ENCODE results near the gene LEFTY2.

LEFTY2 gene

DNA sequence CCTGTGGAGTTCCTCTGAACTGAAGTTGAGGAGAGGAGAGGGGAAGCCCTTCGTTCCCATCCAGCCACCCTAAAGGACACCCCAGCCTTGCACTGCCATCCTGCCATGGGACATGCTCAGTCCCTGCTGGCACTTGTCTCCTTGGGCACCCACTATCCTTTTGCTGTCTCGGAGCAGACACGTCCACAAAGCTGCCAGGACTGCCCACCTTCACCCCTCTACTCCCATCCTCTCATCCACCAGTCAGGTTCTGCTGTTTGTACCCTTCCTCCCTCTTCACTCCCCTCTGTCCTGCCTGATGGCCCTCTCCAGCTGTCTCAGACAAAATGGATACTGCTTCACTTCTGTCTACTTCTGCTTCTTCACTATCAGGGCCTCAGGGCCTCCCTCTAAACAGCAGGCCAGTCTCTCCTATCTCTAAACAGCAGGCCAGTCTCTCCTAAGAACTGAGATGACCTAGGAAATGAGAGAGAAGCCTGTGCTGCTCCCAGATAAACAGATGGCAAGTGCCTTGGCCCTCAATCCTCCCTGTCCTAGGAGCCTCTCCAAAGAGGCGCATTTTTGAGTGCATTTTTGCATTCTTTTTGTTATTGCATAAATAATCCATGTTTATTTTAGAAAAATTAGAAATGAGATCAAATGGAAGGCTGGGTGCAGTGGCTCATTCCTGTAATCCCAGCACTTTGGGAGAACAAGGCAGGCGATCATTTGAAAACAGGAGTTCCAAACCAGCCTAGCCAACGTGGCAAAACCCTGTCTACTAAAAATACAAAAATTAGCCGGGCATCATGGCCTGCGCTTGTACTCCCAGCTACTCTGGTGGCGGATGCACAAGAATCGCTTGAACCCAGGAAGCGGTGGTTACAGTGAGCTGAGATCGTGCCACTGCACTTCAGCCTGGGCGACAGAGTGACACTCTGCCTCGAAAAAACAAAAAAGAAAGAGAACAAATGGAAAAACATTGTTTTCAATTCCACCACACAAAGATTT lies 12.5 kb downstream of the LEFTY2 start:
- no peak overlapping the region for H3K9ac ChIP-seq (ENCODE audit: low read depth, low read length)
- H3K9me3 ChIP-seq (ENCODE audit: insufficient read depth, low read depth, low read length) = no peaks in the 10 kb centered on the region
- no peak overlapping the region for H3K27ac ChIP-seq (ENCODE audit: low read depth, low read length)
- 94% methylated on average over 13 of the region's 14 CpGs for WGBS
- no peaks in the 10 kb centered on the region for H3K36me3 ChIP-seq (ENCODE audit: insufficient read depth, low read length)
- H3K4me1 ChIP-seq (ENCODE audit: insufficient read depth, low read length) = peaks cover 5% of the 10 kb centered on the region; the same call in 1 of the 2 replicates
- H3K27me3 ChIP-seq (ENCODE audit: insufficient read depth, low read length) = no peaks in the 10 kb centered on the region
- no peak overlapping the region for H3K4me3 ChIP-seq (ENCODE audit: low read length)

GRCh38 chr1:225926551-225927113 lies 14.4 kb downstream of the LEFTY2 start:
- no peak overlapping the region for H3K4me3 ChIP-seq (ENCODE audit: low read length)
- peaks cover 9% of the 10 kb centered on the region for H3K4me1 ChIP-seq (ENCODE audit: insufficient read depth, low read length)
- H3K9me3 ChIP-seq (ENCODE audit: insufficient read depth, low read depth, low read length) = no peaks in the 10 kb centered on the region
- H3K27me3 ChIP-seq (ENCODE audit: insufficient read depth, low read length) = no peaks in the 10 kb centered on the region
- peaks cover 14% of the 10 kb centered on the region for H3K36me3 ChIP-seq (ENCODE audit: insufficient read depth, low read length)
- H3K27ac ChIP-seq (ENCODE audit: low read depth, low read length) = no peak overlapping the region
- H3K9ac ChIP-seq (ENCODE audit: low read depth, low read length) = 0 out of 2 replicates have a peak overlapping the region, but pooled peaks have one; percentile 31
- WGBS = 96% methylated on average over 3 of the region's 3 CpGs

GRCh38 chr1:225923692-225924555 lies 17.1 kb downstream of the LEFTY2 start, which contains the start of gene PYCR2:
TSS of gene PYCR2 (minus strand) at chr1:225924250. CDS start at chr1:225924110, 140 bp downstream.
- Histone ChIP-seq H3K9me3 (ENCODE audit: insufficient read depth, low read depth, low read length) (no peaks in the 10 kb centered on the region), H3K4me1 (ENCODE audit: insufficient read depth, low read length) (peaks cover 9% of the 10 kb centered on the region), H3K27ac (ENCODE audit: low read depth, low read length) (peak within 1 kb of the TSS; percentile 98), H3K9ac (ENCODE audit: low read depth, low read length) (peak within 1 kb of the TSS; percentile 90), H3K27me3 (ENCODE audit: insufficient read depth, low read length) (no peaks in the 10 kb centered on the region), H3K4me3 (ENCODE audit: low read length) (peak within 1 kb of the TSS; percentile 77), H3K36me3 (ENCODE audit: insufficient read depth, low read length) (peaks cover 38% of the 10 kb centered on the region)
- under 1% methylated on average over 79 of the region's 80 CpGs for WGBS

DNA sequence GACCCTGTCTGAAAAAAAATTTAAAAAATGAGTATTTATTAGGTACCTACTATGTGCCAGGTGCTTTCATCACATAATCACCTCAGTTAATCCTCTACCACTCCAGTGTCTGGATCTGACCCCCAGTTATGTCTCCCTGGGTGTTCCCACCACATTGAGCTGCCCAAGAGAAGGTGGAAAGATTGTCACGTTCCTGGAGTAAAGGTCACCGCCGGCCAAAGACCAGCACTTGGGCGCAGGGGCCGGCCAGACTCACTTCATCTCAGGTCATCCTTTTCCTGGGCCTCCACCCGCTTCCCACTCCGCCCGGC lies 17.7 kb downstream of the LEFTY2 start:
- Histone ChIP-seq H3K9me3 (ENCODE audit: insufficient read depth, low read depth, low read length) (no peaks in the 10 kb centered on the region), H3K9ac (ENCODE audit: low read depth, low read length) (peak overlapping the region; percentile 90), H3K4me3 (ENCODE audit: low read length) (peak overlapping the region; percentile 77), H3K27me3 (ENCODE audit: insufficient read depth, low read length) (no peaks in the 10 kb centered on the region), H3K4me1 (ENCODE audit: insufficient read depth, low read length) (peaks cover 9% of the 10 kb centered on the region), H3K36me3 (ENCODE audit: insufficient read depth, low read length) (peaks cover 43% of the 10 kb centered on the region), H3K27ac (ENCODE audit: low read depth, low read length) (peak overlapping the region; percentile 98)
- WGBS = 10% methylated on average over 8 of the region's 8 CpGs

GRCh38 chr1:225921734-225922709 lies 19.0 kb downstream of the LEFTY2 start:
- no peak overlapping the region for H3K27ac ChIP-seq (ENCODE audit: low read depth, low read length)
- peak overlapping the region; percentile 77; the same call in 1 of the 2 replicates for H3K4me3 ChIP-seq (ENCODE audit: low read length)
- peaks cover 55% of the 10 kb centered on the region for H3K36me3 ChIP-seq (ENCODE audit: insufficient read depth, low read length)
- peaks cover 9% of the 10 kb centered on the region for H3K4me1 ChIP-seq (ENCODE audit: insufficient read depth, low read length)
- 96% methylated on average over 23 of the region's 23 CpGs for WGBS
- no peak overlapping the region for H3K9ac ChIP-seq (ENCODE audit: low read depth, low read length)
- H3K9me3 ChIP-seq (ENCODE audit: insufficient read depth, low read depth, low read length) = no peaks in the 10 kb centered on the region
- H3K27me3 ChIP-seq (ENCODE audit: insufficient read depth, low read length) = no peaks in the 10 kb centered on the region

DNA sequence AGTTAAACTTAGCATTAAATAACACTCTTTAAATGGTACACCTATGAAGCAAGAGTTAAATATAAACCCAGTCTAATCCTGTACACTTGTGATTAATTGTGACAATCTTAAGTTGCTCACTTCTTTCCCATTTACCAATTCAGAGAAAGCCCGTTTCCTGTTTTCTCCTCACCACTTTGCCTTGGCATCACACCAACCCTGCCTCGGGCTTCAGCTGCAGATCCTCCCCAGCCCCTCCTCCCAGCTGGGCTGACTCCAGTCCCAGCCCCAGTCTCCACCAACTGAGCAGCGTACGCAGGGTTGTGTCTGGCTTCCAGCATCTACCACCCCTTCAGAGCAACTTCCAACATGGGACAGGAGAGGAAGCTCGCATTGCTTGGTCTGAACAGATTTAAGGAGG lies 21.1 kb downstream of the LEFTY2 start:
- Histone ChIP-seq H3K27ac (ENCODE audit: low read depth, low read length) (no peak overlapping the region), H3K9ac (ENCODE audit: low read depth, low read length) (no peak overlapping the region), H3K9me3 (ENCODE audit: insufficient read depth, low read depth, low read length) (no peaks in the 10 kb centered on the region), H3K4me1 (ENCODE audit: insufficient read depth, low read length) (peaks cover 5% of the 10 kb centered on the region), H3K4me3 (ENCODE audit: low read length) (no peak overlapping the region), H3K27me3 (ENCODE audit: insufficient read depth, low read length) (no peaks in the 10 kb centered on the region), H3K36me3 (ENCODE audit: insufficient read depth, low read length) (peaks cover 58% of the 10 kb centered on the region)
- WGBS = 95% methylated on average over 5 of the region's 5 CpGs

DNA sequence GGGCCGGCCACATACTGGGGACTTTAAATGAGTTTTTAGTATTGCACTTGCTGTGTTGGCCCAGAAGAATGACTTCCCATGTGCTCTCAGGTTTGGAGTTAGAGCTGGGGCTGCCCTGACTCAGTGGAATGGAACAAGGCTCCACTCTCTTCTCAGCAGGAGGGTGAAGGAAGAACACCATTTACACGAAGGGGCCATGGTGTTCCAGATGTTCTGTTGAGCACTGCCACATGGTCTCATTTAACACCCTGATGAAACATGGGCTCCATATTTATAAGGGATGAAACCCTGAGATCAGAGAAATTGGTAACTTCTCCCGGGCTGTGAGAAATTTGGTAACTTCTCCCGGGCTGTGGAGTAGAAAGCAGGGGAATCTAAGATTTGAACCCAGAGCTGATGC lies 22.7 kb downstream of the LEFTY2 start:
- 84% methylated on average over 4 of the region's 4 CpGs for WGBS
- Histone ChIP-seq H3K27ac (ENCODE audit: low read depth, low read length) (no peak overlapping the region), H3K9ac (ENCODE audit: low read depth, low read length) (no peak overlapping the region), H3K27me3 (ENCODE audit: insufficient read depth, low read length) (no peaks in the 10 kb centered on the region), H3K4me3 (ENCODE audit: low read length) (no peak overlapping the region), H3K4me1 (ENCODE audit: insufficient read depth, low read length) (peaks cover 5% of the 10 kb centered on the region), H3K36me3 (ENCODE audit: insufficient read depth, low read length) (peaks cover 58% of the 10 kb centered on the region), H3K9me3 (ENCODE audit: insufficient read depth, low read depth, low read length) (no peaks in the 10 kb centered on the region)

GRCh38 chr1:225917536-225917935 lies 23.5 kb downstream of the LEFTY2 start:
- Histone ChIP-seq H3K27me3 (ENCODE audit: insufficient read depth, low read length) (no peaks in the 10 kb centered on the region), H3K9me3 (ENCODE audit: insufficient read depth, low read depth, low read length) (no peaks in the 10 kb centered on the region), H3K4me1 (ENCODE audit: insufficient read depth, low read length) (no peaks in the 10 kb centered on the region), H3K27ac (ENCODE audit: low read depth, low read length) (no peak overlapping the region), H3K9ac (ENCODE audit: low read depth, low read length) (no peak overlapping the region), H3K4me3 (ENCODE audit: low read length) (no peak overlapping the region), H3K36me3 (ENCODE audit: insufficient read depth, low read length) (peaks cover 53% of the 10 kb centered on the region)
- WGBS = 93% methylated on average over 5 of the region's 5 CpGs

DNA sequence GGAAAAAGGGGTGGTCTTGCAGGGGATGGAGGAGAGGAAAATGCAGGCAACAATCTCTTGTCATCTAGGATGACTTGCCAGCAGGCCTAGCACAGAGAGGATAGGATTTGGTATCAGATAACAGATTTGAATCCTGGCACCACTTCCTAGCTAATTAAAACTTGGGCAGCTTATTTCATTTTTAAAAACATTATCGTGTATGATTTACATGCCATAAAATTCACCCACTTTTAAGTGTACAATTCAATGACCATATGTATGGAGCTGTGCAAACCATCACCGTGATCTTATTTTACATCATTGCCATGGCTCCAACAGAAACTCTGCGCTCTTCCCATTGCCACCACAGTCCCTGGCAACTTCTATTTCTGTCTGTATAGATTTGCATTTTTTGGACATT lies 23.9 kb downstream of the LEFTY2 start:
- no peaks in the 10 kb centered on the region for H3K9me3 ChIP-seq (ENCODE audit: insufficient read depth, low read depth, low read length)
- no peak overlapping the region for H3K9ac ChIP-seq (ENCODE audit: low read depth, low read length)
- H3K4me1 ChIP-seq (ENCODE audit: insufficient read depth, low read length) = no peaks in the 10 kb centered on the region
- no peaks in the 10 kb centered on the region for H3K27me3 ChIP-seq (ENCODE audit: insufficient read depth, low read length)
- no peak overlapping the region for H3K27ac ChIP-seq (ENCODE audit: low read depth, low read length)
- H3K36me3 ChIP-seq (ENCODE audit: insufficient read depth, low read length) = peaks cover 49% of the 10 kb centered on the region
- 91% methylated on average over 3 of the region's 3 CpGs for WGBS
- no peak overlapping the region for H3K4me3 ChIP-seq (ENCODE audit: low read length)

DNA sequence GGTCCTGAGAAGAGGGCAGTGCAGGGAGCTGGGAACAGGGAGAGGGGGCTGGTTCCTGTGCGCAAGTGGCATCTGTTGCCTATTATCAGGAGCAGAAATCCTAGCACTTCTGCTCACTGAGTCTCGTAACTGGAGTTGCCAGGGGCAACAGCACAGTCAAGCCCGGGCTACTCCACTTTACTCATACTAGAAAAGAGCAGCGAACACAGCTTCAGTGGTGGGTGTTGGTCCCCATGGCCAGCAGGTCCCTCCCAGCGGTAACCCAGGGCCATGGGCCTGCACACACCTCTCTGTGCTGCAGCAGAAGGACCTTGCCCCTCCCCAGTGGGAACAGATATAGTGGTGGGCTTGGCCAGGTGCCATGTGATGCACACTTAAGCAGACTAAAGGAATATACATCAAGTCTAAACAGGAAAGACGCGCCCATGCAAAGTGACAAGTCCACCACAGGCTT lies 25.5 kb downstream of the LEFTY2 start:
- Histone ChIP-seq H3K4me1 (ENCODE audit: insufficient read depth, low read length) (peaks cover 9% of the 10 kb centered on the region; the same call in 1 of the 2 replicates), H3K9ac (ENCODE audit: low read depth, low read length) (no peak overlapping the region), H3K4me3 (ENCODE audit: low read length) (no peak overlapping the region), H3K36me3 (ENCODE audit: insufficient read depth, low read length) (peaks cover 33% of the 10 kb centered on the region), H3K27me3 (ENCODE audit: insufficient read depth, low read length) (peaks cover 12% of the 10 kb centered on the region), H3K27ac (ENCODE audit: low read depth, low read length) (no peak overlapping the region), H3K9me3 (ENCODE audit: insufficient read depth, low read depth, low read length) (no peaks in the 10 kb centered on the region)
- WGBS = 94% methylated on average over 7 of the region's 7 CpGs

Data from HUES64 (cell line).